HG02884 (cell line): ENCODE results near the gene PAPOLG.
A peak's percentile ranks its signal among the peaks of the same experiment; 100 is the strongest.
"Not testable (repeated sequence)": the region's sequence is repeated elsewhere in the genome, so short reads cannot be mapped to it uniquely, and the experiment has no call there.

Experiments used
- ATAC-seq: cut with Tn5 transposase; IDR thresholded peaks from one replicate; pipeline ENCODE4 v1.9.1; 2021; ENCODE audit warnings: mild to moderate bottlenecking, moderate library complexity; ENCODE audit not compliant: unreplicated experiment

PAPOLG gene

GRCh38 chr2:60771508-60771907, 15.4 kb downstream of the PAPOLG start:
- ATAC-seq: no peak

- no peak for ATAC-seq
Observed at GRCh38 chr2:60775048-60775639, 19.1 kb downstream of the PAPOLG start.

DNA sequence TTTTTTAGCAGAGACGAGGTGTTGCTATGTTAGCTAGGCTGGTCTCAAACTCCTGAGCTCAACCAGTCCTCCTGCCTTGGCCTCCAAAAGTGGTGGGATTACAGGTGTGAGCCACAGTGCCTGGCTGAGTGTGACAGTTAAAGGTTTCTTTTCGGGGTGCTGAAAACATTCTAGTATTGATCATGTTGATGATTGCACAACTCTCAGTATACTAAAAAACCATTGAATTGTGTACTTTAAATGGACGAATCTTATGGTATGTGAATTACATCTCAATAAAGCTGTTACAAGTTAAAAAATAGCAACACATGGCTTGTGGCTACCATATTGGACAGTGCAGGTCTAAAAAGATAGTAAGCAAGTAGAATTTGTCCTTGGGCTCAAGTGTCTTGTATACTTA, 22.3 kb downstream of the PAPOLG start:
- ATAC-seq: no peak

DNA sequence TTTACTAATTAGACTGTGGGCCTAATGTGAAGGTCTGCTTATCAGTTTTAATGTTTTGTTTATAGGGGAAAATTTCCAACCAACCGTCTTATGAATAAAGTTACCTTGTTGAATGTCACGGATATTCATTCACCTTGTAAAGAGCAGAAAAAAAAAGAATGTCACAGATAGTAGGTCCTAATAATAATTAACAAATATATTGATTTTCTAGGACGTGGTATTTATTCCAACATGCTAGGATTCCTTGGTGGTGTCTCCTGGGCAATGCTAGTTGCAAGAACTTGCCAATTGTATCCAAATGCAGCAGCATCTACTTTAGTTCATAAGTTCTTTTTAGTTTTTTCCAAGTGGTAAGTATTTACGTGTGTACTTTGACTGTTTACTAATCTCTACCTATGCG, 23.4 kb downstream of the PAPOLG start:
- no peak for ATAC-seq

DNA sequence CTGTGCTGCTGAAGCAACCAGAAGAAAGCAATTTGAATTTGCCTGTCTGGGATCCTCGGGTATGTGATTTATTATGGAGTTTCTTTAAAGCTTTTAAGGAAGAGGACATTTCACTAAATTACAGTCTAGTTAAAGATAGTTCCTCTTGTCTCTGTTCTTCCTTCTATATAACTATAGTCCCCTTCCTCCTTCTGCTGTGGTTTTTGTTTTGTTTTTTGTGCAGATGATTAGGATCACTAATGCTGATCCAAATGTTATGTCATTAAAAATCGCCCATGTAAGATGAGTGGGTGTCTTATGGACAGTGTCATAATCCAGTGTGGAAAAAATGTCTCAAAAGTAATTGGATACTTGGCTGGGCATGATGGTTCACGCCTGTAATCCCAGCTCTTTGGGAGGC, 24.7 kb downstream of the PAPOLG start:
- ATAC-seq: no peak

GRCh38 chr2:60793169-60793568, 37.1 kb downstream of the PAPOLG start:
- no peak for ATAC-seq

DNA sequence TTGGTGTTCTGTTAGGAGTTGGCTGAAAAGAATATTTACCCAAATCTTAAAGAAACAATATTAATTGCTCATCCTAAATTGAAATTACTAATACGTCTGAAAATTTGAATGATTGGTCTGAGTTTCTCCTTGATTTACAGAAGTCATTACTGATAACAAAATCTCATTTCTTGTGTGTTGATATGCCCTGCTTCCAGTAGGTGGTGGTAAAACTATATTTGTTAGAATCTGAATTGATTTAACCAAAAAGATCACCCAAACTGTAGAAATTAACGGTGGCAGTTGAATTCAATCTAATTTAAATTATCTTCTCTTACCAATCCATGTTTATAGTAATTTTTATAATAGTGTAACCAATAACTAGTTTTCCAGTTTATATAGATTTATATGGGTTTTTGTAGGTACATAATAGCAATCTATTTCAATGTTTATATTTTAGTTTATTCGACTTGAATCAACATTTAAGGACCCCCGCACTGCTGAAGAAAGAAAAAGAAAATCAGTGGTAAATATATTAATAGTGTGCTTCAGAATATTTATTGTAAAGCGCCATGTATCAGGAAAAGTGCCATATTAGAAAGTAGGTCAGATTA, 38.3 kb downstream of the PAPOLG start:
- ATAC-seq: no peak

DNA sequence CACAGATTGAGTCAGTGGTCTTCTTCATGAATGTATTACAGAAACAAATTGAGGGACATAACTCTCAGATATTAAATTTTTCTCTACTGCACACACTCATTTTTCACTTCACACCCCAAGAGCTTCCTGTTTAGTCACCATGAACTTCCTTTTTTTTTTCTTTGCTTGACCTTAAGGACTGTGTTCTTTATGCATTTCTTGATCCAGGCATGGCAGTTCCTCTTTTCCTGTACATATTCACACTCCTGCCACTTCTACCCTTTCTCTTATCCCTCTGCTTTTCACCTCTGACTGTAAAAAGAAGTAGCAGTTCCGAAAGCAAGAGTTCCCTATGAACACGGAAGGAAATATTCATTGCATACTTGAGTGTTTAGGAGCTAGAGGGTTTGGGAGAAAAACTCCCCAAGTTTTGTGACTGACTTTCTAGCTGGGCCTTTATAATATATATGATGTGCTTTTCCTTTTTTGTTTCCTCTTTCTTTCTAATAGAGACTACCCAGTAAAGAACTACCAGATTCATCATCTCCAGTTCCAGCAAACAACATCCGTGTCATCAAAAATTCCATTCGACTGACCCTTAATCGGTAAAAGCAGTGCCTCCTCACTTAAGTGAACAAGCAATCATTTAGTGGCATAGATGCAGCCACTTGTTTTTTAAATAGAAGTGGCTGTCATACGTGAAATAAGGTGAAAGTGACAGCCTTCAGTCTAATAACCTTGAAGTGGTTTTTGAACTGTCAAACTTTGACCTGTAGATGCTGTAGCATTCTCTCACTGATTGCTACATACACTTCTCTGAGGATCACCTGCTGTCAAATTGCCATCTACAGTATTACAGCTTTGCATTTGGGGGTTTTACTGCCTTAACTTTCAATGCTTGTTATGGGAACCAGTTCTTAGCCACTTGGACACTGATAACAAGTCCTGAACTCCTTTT, 40.8 kb downstream of the PAPOLG start:
- ATAC-seq: no peak

GRCh38 chr2:60804473-60804872, 48.4 kb downstream of the PAPOLG start:
- no peak for ATAC-seq

DNA sequence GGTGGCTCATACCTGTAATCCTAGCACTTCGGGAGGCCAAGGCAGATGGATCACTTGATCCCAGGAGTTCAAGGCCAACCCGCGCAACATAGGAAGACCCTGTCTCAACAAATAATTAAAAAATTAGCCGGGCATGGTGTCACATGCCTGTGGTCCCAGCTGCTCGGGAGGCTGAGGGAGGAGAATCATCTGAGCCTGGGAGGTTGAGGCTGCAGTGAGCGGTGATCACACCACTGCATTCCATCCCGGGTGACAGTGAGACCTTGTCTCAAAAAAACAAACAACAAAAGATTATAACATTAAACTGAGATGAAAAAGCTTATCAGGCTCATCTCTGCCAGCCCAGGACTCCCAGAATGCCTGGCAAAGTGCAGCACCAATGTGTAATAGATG, 50.5 kb downstream of the PAPOLG start:
- no peak for ATAC-seq

DNA sequence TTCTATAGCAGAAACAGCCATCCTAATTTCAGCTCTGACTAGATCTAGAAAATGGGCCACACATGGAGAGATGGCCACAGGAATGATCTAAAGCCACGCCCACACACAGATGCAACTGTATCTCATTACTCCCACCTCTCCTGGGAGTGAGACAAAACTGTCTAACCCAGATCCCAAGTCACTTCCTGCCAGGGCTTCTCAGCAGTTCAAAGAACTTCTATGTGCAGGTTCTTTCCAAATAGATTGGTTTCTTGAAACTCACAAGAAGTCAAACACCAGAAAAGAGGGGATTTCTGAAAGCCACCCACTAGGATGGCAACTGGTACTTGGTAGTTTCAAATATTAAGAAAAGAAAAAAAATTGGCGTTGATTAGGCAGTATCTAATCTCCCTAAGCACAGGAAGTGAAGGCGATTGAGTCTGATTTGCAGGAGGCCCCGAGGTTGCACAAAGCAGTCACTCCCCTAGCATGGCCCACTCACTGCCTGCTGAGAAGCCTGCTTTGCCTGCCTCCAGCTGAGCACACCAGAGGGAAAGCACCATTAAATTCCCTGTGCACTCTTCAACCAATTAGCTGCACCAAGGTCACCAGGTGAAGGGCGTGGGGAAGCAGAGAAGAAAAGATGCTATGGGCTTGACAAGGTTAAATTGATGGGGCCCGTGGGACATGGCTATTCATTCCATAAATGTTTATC, 51.1 kb downstream of the PAPOLG start:
- ATAC-seq: peak; percentile 87

- ATAC-seq: no peak
Observed at GRCh38 chr2:60808330-60808801, 52.3 kb downstream of the PAPOLG start.

GRCh38 chr2:60811491-60812375, 55.7 kb downstream of the PAPOLG start:
- no peak for ATAC-seq

DNA sequence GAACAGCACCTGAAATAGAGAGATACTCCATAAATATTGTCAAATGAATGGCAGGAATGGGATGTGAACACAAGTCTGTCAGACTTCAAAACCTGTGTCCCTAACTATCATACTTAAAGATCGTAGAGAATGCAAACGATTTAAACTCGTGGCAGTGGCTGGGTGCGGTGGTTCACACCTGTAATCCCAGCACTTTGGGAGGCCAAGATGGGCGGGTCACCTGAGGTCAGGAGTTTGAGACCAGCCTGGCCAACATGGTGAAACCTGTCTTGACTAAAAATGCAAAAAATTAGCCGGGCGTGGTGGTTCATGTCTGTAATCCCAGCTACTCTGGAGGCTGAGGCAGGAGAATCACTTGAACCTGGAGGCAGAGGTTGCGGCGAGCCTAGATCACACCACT, 61.1 kb downstream of the PAPOLG start:
- not testable (repeated sequence) for ATAC-seq

- no peak for ATAC-seq
Observed at GRCh38 chr2:60818272-60818671, 62.2 kb downstream of the PAPOLG start.

GRCh38 chr2:60819155-60819862, 63.2 kb downstream of the PAPOLG start:
- no peak for ATAC-seq

- ATAC-seq: no peak
Observed at GRCh38 chr2:60819936-60820335, 63.9 kb downstream of the PAPOLG start.

DNA sequence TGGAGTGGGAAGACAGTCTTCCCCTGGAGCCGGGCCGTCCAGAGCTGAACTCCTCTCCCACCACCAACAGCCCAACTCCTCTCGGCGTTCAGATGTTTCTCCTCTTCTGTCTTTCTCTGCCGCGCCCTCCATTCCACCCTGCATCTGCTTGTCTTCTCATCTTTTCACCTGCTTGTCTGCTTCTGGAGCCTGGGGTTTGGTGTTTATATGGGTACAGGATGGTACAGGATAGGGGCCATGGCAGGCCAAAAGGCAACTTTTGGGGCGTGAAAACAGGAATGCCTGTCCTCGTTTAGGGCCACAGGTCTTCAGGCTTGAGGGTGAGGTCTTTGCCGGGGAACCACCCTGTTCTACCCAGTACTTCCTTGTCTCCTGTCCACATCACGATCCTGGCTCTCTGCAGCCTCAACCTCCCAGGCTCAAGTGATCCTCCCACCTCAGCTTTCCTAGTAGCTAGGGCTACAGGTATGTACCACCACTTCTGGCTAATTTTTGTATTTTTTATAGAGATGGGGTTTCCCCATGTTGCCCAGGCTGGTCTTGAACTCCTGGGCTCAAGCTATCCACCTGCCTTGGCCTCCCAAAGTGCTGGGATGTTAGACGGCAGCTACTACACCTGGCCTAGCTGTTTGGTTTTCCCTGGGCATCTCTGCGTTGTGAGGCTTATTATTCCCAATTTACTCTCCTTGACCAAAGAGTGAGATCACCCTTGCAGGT, 64.5 kb downstream of the PAPOLG start:
- ATAC-seq: no peak

GRCh38 chr2:60821133-60821469, 65.0 kb downstream of the PAPOLG start:
- ATAC-seq: no peak
